Upper lobe of right lung (tissue), 1 donor: Measurements from ENCODE around the gene HHIPL1. TPM values are rescaled to one million over a fixed set of nuclear protein-coding genes. Genes with fewer than 3 reads are reported as not detected.

Experiments
- ATAC-seq: fragments of 200-7000 bp; cut with Tn5 transposase; one replicate; pipeline ENCODE4 v1.9.1; 2020; ENCODE audit warnings: mild to moderate bottlenecking, moderate library complexity
- DNase-seq: peaks from one replicate; pipeline ENCODE4 v3.0.0-alpha.2; 2020
- H3K27ac ChIP-seq: fragments of 200-600 bp; one replicate; pipeline ENCODE4 v1.8.0; 2022
- H3K27me3 ChIP-seq: fragments of 200-600 bp; one replicate; pipeline ENCODE4 v1.8.0; 2022; ENCODE audit warnings: mild to moderate bottlenecking
- H3K36me3 ChIP-seq: fragments of 200-600 bp; one replicate; pipeline ENCODE4 v1.8.0; 2022
- H3K4me1 ChIP-seq: fragments of 200-600 bp; one replicate; pipeline ENCODE4 v1.8.0; 2022
- H3K4me3 ChIP-seq: fragments of 200-600 bp; one replicate; pipeline ENCODE4 v1.8.0; 2022; ENCODE audit warnings: mild to moderate bottlenecking
- H3K9me3 ChIP-seq: fragments of 200-600 bp; one replicate; pipeline ENCODE4 v1.8.0; 2022
- intact Hi-C: fragments of 100-400 bp; cut with DNase I; formaldehyde crosslinking; loops from one replicate; pipeline ENCODE4 v1.11.0; 2022
- total RNA-seq: library from RNA; stranded (reverse); fragmentation: NEBNext Ultra II Directional; extraction: Animal tissue kit (Norgen Biotek cat#: 25700); gene quantifications from one replicate; pipeline ENCODE4 v1.2.1, GENCODE V29; 2021
- TF ChIP-seq, protein P1 (sequence below): fragments of 200-600 bp; IDR thresholded peaks from one replicate; pipeline ENCODE4 v1.8.0; 2022; ENCODE audit warnings: antibody characterized with exemption
- donor health status: DM: no; HTN: yes; CAD: no; lungs with severe emphysema.

HHIPL1 gene
- total RNA-seq, 1 donor from 2014 or later = 1.6 TPM

GRCh38 chr14:99627510-99628381 is 17.2 kb upstream of the HHIPL1 start:
- no peaks in the 10 kb centered on the region for H3K9me3 ChIP-seq
- no peak overlapping the region for H3K4me3 ChIP-seq
- H3K27me3 ChIP-seq = no peaks in the 10 kb centered on the region
- no peaks in the 10 kb centered on the region for H3K4me1 ChIP-seq
- intact Hi-C loops = loop anchor here (5.0 kb wide), 1 partner anchor 110 kb away; no protein-coding TSS in a partner anchor
- DNase-seq = no peak
- TF ChIP-seq, protein P1, sequence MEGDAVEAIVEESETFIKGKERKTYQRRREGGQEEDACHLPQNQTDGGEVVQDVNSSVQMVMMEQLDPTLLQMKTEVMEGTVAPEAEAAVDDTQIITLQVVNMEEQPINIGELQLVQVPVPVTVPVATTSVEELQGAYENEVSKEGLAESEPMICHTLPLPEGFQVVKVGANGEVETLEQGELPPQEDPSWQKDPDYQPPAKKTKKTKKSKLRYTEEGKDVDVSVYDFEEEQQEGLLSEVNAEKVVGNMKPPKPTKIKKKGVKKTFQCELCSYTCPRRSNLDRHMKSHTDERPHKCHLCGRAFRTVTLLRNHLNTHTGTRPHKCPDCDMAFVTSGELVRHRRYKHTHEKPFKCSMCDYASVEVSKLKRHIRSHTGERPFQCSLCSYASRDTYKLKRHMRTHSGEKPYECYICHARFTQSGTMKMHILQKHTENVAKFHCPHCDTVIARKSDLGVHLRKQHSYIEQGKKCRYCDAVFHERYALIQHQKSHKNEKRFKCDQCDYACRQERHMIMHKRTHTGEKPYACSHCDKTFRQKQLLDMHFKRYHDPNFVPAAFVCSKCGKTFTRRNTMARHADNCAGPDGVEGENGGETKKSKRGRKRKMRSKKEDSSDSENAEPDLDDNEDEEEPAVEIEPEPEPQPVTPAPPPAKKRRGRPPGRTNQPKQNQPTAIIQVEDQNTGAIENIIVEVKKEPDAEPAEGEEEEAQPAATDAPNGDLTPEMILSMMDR = no peak
- no peaks in the 10 kb centered on the region for H3K36me3 ChIP-seq
- no peak for ATAC-seq
- no peak overlapping the region for H3K27ac ChIP-seq

DNA sequence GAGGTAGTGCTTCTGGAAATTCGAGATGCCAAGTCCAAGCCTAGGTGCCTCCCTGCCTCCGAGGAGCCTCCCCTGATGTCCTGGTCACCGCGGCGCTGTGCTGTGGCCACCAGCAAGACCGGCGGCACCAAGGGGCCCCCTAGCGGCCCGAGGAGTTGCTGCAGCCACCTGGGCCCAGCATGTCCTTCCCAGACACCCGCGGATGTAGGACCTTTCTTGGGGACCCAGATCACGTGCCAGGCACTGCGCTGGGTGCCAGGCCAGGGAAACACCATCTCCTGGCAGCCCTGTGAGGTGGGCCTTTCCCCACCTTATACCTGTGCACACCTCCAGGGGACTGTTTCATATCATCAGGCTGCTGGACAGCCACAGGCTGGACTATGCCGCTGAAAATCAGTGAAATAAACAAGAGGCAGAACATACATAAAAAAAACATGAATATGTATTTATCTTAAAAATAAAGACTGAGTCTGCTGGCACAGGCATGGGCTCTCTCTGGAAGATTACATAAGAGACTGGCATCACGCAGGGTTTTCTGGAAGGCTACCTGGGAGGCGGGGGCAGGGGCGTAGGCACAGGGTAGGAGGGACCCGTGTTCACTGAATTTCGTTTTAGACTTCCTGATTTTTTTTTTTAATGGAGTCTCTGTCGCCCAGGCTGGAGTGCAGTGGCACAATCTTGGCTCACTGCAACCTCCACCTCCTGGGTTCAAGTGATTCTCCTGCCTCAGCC is 15.9 kb upstream of the HHIPL1 start:
- ATAC-seq (peak; percentile 95), DNase-seq (peak; percentile 90)
- intact Hi-C loops = loop anchor here (5.0 kb wide), 1 partner anchor 112 kb away; no protein-coding TSS in a partner anchor
- Histone ChIP-seq H3K27me3 (no peaks in the 10 kb centered on the region), H3K36me3 (no peaks in the 10 kb centered on the region), H3K9me3 (no peaks in the 10 kb centered on the region), H3K4me1 (no peaks in the 10 kb centered on the region), H3K27ac (no peak overlapping the region), H3K4me3 (no peak overlapping the region)
- TF ChIP-seq, protein P1 = peak; percentile 99

DNA sequence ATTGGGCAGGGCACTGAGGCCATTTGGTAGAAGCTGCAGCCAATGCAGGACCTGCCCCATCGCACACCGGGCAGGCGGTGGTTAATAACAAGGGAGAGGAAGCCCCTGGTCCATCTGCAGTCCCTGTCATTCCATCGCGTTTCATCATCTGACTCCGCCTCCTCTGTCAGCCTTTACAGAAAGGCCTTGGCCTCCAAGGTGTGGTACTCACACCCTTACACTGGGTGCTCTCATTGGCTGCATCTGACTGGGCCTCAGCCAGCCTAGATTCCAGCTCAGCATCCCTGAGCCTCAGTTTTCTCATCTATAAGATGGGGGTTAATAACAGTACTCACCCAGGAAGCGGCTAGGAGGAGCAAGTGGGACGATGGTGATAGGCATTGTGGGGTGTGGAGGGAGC is 14.7 kb upstream of the HHIPL1 start:
- TF ChIP-seq, protein P1 = no peak
- intact Hi-C loops = no loop called here

GRCh38 chr14:99632410-99633035 is 12.4 kb upstream of the HHIPL1 start:
- no peak overlapping the region for H3K27ac ChIP-seq
- no peaks in the 10 kb centered on the region for H3K36me3 ChIP-seq
- DNase-seq (no peak), ATAC-seq (no peak)
- H3K27me3 ChIP-seq = no peaks in the 10 kb centered on the region
- TF ChIP-seq, protein P1 = no peak
- H3K4me1 ChIP-seq = no peaks in the 10 kb centered on the region
- intact Hi-C loops = no loop called here
- H3K9me3 ChIP-seq = no peaks in the 10 kb centered on the region
- H3K4me3 ChIP-seq = no peak overlapping the region

More for the DNA sequence above, 14.7 kb upstream of the HHIPL1 start:
- H3K36me3 ChIP-seq = no peaks in the 10 kb centered on the region
- ATAC-seq (no peak), DNase-seq (no peak)
- H3K27ac ChIP-seq = no peak overlapping the region
- no peaks in the 10 kb centered on the region for H3K4me1 ChIP-seq
- no peaks in the 10 kb centered on the region for H3K9me3 ChIP-seq
- no peaks in the 10 kb centered on the region for H3K27me3 ChIP-seq
- no peak overlapping the region for H3K4me3 ChIP-seq

DNA sequence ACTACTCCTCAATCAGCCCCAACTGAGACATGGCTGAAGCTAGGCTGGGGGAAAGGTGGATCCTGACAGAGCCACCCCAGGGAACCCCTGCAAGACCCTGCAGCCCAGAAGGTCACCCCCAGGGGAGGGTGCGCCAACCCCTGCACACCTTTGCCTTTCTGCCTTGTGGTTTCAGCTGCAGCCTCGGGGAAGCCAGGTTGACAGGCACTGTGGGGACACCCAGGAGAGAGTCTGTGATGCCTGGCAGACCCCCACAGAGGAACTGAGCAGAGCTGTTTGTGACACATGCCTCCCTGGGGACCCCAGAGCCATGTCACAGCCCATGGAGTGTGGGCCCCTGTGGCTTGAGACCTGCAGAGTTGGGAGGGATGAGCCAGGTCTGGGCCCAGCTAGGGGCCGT is 11.8 kb upstream of the HHIPL1 start:
- H3K9me3 ChIP-seq = no peaks in the 10 kb centered on the region
- no peaks in the 10 kb centered on the region for H3K36me3 ChIP-seq
- H3K27ac ChIP-seq = no peak overlapping the region
- H3K4me1 ChIP-seq = no peaks in the 10 kb centered on the region
- no peak for DNase-seq
- TF ChIP-seq, protein P1 = no peak
- H3K4me3 ChIP-seq = no peak overlapping the region
- intact Hi-C loops = no loop called here
- no peak for ATAC-seq
- no peaks in the 10 kb centered on the region for H3K27me3 ChIP-seq
